ENCODE measurements around the gene FAM13C.

DNA sequence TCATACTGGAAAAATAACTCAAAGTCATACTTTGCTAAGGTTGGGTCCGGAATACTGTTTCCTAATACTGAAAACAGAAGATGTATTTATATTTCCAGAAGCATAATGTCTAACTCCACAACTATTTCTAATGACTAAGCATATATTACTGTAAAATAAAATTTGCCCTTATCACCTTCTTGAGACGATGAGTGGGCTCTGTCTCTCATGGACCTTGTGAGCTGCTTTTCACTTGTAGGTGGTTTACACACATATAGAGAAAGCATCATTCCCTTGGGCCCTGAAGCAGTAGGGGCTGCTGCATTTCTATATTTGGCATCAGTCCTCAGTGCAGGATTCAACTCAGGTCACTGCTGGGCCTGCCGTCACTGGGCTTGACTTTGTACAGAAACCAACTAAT lies 10.7 kb upstream of the FAM13C start:
- TF ChIP-seq POLR2A (IDR thresholded peaks at IDR 0.05), result no peak
- TF ChIP-seq, protein P1, sequence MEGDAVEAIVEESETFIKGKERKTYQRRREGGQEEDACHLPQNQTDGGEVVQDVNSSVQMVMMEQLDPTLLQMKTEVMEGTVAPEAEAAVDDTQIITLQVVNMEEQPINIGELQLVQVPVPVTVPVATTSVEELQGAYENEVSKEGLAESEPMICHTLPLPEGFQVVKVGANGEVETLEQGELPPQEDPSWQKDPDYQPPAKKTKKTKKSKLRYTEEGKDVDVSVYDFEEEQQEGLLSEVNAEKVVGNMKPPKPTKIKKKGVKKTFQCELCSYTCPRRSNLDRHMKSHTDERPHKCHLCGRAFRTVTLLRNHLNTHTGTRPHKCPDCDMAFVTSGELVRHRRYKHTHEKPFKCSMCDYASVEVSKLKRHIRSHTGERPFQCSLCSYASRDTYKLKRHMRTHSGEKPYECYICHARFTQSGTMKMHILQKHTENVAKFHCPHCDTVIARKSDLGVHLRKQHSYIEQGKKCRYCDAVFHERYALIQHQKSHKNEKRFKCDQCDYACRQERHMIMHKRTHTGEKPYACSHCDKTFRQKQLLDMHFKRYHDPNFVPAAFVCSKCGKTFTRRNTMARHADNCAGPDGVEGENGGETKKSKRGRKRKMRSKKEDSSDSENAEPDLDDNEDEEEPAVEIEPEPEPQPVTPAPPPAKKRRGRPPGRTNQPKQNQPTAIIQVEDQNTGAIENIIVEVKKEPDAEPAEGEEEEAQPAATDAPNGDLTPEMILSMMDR (IDR thresholded peaks at IDR 0.05), result no peak

Measured in prostate gland (tissue), 2 donors.